Measurements from ENCODE around the gene MKNK2. TPM values are rescaled to one million over a fixed set of nuclear protein-coding genes. Genes with fewer than 3 reads are reported as not detected.

The MKNK2 gene
- total RNA-seq, 1 donor, result 82.5 TPM

DNA sequence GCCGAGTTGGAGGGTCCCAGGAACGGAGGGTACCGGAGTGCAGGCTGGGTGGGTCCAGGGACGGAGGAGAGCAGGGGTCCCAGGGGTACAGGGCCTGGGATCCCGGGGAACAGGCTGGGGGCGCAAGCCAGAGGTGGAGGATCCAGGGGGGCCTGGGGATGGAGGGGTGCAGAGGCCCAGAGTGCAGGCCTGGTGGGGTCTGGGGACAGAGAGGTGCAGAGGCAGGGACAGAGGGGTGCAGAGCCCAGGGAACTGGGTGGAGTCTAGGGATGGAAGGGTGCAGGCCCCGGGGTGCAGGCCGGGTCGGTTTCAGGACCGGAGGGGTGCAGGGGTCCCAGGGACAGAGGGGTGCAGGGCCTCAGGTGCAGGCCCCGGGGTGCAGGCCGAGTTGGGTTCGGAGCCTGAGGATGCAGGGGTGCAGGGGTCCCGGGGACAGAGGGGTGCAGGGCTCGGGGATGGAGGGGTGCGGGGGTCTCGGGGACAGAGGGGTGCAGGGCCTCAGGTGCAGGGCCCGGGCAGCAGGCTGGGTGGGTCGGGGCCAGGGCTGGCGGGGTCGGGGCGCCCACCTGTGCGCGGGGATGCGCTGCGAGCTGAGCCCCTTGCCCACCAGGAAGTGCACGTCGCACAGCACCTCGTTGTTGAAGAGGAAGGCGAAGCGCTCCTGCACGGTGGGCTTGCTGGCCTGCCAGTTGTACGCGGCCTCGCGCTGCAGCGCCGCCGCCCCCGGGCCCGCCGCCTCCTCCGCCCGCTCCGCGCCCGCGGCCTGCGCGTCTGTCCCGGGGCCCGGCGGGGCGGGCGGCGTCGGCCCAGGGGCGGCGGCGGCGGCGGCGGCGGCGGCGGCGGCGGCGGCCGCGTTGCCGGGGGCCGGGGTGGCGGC is 36.1 kb downstream of the MKNK2 start:
- no peak overlapping the region for H2AFZ ChIP-seq (ENCODE audit: low read length)
- TF ChIP-seq, protein P1, sequence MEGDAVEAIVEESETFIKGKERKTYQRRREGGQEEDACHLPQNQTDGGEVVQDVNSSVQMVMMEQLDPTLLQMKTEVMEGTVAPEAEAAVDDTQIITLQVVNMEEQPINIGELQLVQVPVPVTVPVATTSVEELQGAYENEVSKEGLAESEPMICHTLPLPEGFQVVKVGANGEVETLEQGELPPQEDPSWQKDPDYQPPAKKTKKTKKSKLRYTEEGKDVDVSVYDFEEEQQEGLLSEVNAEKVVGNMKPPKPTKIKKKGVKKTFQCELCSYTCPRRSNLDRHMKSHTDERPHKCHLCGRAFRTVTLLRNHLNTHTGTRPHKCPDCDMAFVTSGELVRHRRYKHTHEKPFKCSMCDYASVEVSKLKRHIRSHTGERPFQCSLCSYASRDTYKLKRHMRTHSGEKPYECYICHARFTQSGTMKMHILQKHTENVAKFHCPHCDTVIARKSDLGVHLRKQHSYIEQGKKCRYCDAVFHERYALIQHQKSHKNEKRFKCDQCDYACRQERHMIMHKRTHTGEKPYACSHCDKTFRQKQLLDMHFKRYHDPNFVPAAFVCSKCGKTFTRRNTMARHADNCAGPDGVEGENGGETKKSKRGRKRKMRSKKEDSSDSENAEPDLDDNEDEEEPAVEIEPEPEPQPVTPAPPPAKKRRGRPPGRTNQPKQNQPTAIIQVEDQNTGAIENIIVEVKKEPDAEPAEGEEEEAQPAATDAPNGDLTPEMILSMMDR (IDR thresholded peaks at IDR 0.05; ENCODE audit: extremely low read depth, low read depth, low read length), result no peak
- no peak overlapping the region for H3K27ac ChIP-seq (ENCODE audit: low read depth, low read length)
- peak overlapping the region; percentile 73 for H3K4me3 ChIP-seq (ENCODE audit: insufficient read depth, low read length)
- no peaks in the 10 kb centered on the region for H3K36me3 ChIP-seq (ENCODE audit: insufficient read depth, low read length)
- H4K20me1 ChIP-seq (ENCODE audit: insufficient read depth, low read length), result peaks cover 19% of the 10 kb centered on the region
- peak overlapping the region; percentile 84 for H3K4me2 ChIP-seq (ENCODE audit: insufficient read depth, low read length)
- H3K27me3 ChIP-seq (ENCODE audit: insufficient read depth, low read length), result no peaks in the 10 kb centered on the region
- peaks cover 52% of the 10 kb centered on the region for H3K79me2 ChIP-seq (ENCODE audit: insufficient read depth, low read length)
- H3K9me3 ChIP-seq (ENCODE audit: low read depth, low read length), result no peaks in the 10 kb centered on the region
- peak; percentile 96 for DNase-seq (ENCODE audit: insufficient read length, low spot score, missing footprints)
- peaks cover 4% of the 10 kb centered on the region for H3K4me1 ChIP-seq (ENCODE audit: insufficient read depth, low read length)

DNA sequence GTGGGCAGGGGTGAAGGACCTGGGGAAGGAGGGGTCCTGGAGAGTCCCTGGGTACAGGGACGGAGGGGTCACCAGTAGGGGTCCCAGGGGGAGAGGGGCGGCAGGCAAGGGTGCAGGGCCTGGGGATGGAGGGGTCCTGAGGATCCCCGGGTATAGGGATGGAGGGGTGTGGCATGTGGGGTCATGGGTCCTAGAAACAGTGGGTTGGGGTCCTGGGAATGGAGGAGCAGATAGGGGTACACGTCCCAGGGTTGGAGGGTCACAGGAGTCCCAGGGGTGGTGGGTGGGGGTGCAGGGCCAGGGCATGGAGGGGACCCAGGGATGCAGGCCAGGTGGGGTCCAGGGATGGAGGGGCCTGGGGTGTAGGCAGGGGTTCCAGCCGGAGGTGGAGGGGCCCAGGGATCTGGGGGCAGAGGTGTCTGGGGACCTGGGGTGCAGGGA is 36.9 kb downstream of the MKNK2 start:
- Histone ChIP-seq H3K9me3 (ENCODE audit: low read depth, low read length) (no peaks in the 10 kb centered on the region), H3K4me2 (ENCODE audit: insufficient read depth, low read length) (peak overlapping the region; percentile 84), H3K79me2 (ENCODE audit: insufficient read depth, low read length) (peaks cover 52% of the 10 kb centered on the region), H3K36me3 (ENCODE audit: insufficient read depth, low read length) (no peaks in the 10 kb centered on the region), H4K20me1 (ENCODE audit: insufficient read depth, low read length) (peaks cover 19% of the 10 kb centered on the region), H3K4me3 (ENCODE audit: insufficient read depth, low read length) (no peak overlapping the region), H3K27me3 (ENCODE audit: insufficient read depth, low read length) (no peaks in the 10 kb centered on the region), H3K27ac (ENCODE audit: low read depth, low read length) (no peak overlapping the region), H2AFZ (ENCODE audit: low read length) (no peak overlapping the region), H3K4me1 (ENCODE audit: insufficient read depth, low read length) (peaks cover 4% of the 10 kb centered on the region)
- peak; percentile 80 for DNase-seq (ENCODE audit: insufficient read length, low spot score, missing footprints)
- TF ChIP-seq, protein P1 (IDR thresholded peaks at IDR 0.05; ENCODE audit: extremely low read depth, low read depth, low read length), result no peak

DNA sequence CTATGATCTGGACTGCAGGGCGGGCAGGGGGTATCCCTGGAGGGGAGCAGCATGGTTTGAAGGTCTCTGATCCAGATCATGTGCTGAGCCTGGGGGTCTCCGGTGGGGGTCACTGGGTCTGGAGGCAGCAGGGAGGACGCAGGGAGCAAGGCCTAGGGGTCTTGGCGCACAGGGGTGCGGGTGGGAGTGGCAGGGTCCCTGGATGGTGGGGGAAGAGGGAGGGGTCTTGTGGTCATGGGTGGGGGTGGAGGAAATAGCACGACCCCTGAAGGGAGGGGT is 37.4 kb downstream of the MKNK2 start:
- H3K4me2 ChIP-seq (ENCODE audit: insufficient read depth, low read length), result no peak overlapping the region
- H3K9me3 ChIP-seq (ENCODE audit: low read depth, low read length), result no peaks in the 10 kb centered on the region
- H3K4me1 ChIP-seq (ENCODE audit: insufficient read depth, low read length), result peaks cover 4% of the 10 kb centered on the region
- no peak overlapping the region for H3K27ac ChIP-seq (ENCODE audit: low read depth, low read length)
- no peaks in the 10 kb centered on the region for H3K36me3 ChIP-seq (ENCODE audit: insufficient read depth, low read length)
- peaks cover 20% of the 10 kb centered on the region for H4K20me1 ChIP-seq (ENCODE audit: insufficient read depth, low read length)
- TF ChIP-seq, protein P1 (IDR thresholded peaks at IDR 0.05; ENCODE audit: extremely low read depth, low read depth, low read length), result no peak
- H3K27me3 ChIP-seq (ENCODE audit: insufficient read depth, low read length), result no peaks in the 10 kb centered on the region
- H2AFZ ChIP-seq (ENCODE audit: low read length), result no peak overlapping the region
- peak; percentile 65 for DNase-seq (ENCODE audit: insufficient read length, low spot score, missing footprints)
- no peak overlapping the region for H3K4me3 ChIP-seq (ENCODE audit: insufficient read depth, low read length)
- H3K79me2 ChIP-seq (ENCODE audit: insufficient read depth, low read length), result peaks cover 54% of the 10 kb centered on the region

DNA sequence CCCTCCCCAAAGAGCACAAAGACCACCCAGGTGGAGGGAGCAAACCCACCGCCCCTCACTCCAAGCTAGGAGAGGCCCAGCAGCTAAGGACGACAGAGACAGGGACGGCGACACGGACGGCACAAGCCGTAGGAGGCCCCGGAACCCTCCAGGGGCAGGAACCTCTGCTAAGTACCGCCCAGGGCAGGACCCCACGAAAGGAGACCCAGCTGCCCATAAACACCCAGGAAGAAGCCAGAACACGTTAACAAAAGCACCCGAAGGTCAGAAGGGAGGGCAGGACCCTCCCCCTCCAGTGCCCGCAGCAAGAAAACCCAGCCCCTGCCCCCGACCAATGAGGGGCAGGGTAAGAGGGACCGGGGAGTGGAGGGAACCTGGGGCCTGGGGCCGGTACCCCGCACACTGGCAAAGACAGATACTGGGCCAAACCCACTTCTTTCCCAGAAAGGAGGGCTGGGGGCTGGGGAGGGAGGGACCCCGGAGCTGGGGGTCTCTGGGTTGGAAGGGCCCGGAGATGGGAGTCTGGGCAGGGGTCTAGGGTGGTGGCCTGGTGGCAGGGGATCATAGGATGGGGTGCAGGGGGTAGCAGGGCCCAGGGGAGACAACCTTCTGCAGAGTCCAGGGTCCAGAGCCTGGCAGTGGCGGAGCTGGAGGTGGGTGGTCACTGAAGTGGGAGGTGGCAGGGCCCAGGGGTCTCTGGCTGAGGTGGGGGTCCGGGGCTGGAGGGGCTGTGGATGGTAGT is 37.9 kb downstream of the MKNK2 start:
- peak; percentile 65 for DNase-seq (ENCODE audit: insufficient read length, low spot score, missing footprints)
- H4K20me1 ChIP-seq (ENCODE audit: insufficient read depth, low read length), result peaks cover 21% of the 10 kb centered on the region
- H3K9me3 ChIP-seq (ENCODE audit: low read depth, low read length), result no peaks in the 10 kb centered on the region
- peaks cover 4% of the 10 kb centered on the region for H3K4me1 ChIP-seq (ENCODE audit: insufficient read depth, low read length)
- H3K4me3 ChIP-seq (ENCODE audit: insufficient read depth, low read length), result no peak overlapping the region
- no peak overlapping the region for H3K27ac ChIP-seq (ENCODE audit: low read depth, low read length)
- no peak overlapping the region for H2AFZ ChIP-seq (ENCODE audit: low read length)
- H3K79me2 ChIP-seq (ENCODE audit: insufficient read depth, low read length), result peaks cover 56% of the 10 kb centered on the region
- H3K4me2 ChIP-seq (ENCODE audit: insufficient read depth, low read length), result no peak overlapping the region
- no peaks in the 10 kb centered on the region for H3K27me3 ChIP-seq (ENCODE audit: insufficient read depth, low read length)
- H3K36me3 ChIP-seq (ENCODE audit: insufficient read depth, low read length), result no peaks in the 10 kb centered on the region
- TF ChIP-seq, protein P1 (IDR thresholded peaks at IDR 0.05; ENCODE audit: extremely low read depth, low read depth, low read length), result no peak

Measured in osteoblast (primary cell).